GM21367 (cell line): ENCODE data around the gene TMPRSS13.
"Not testable (repeated sequence)": the region's sequence is repeated elsewhere in the genome, so short reads cannot be mapped to it uniquely, and the experiment has no call there.

Source experiments
- ATAC-seq: cut with Tn5 transposase; IDR thresholded peaks from one replicate; pipeline ENCODE4 v1.9.1; 2021; ENCODE audit not compliant: unreplicated experiment

Gene TMPRSS13

GRCh38 chr11:117950993-117951961, 22.1 kb upstream of the TMPRSS13 start:
- no peak for ATAC-seq

- ATAC-seq = no peak
Measured at GRCh38 chr11:117950301-117950700, 21.1 kb upstream of the TMPRSS13 start.

GRCh38 chr11:117949062-117949461, 19.9 kb upstream of the TMPRSS13 start:
- no peak for ATAC-seq

GRCh38 chr11:117948466-117948865, 19.3 kb upstream of the TMPRSS13 start:
- ATAC-seq = not testable (repeated sequence)

GRCh38 chr11:117947751-117948150, 18.5 kb upstream of the TMPRSS13 start:
- not testable (repeated sequence) for ATAC-seq

- no peak for ATAC-seq
Measured at GRCh38 chr11:117946842-117947526, 17.8 kb upstream of the TMPRSS13 start.

- no peak for ATAC-seq
Measured at GRCh38 chr11:117946156-117946841, 17.1 kb upstream of the TMPRSS13 start.

GRCh38 chr11:117945047-117945810, 16.0 kb upstream of the TMPRSS13 start:
- no peak for ATAC-seq

- ATAC-seq = no peak
Measured at GRCh38 chr11:117944554-117944953, 15.4 kb upstream of the TMPRSS13 start.

GRCh38 chr11:117941976-117942654, 12.9 kb upstream of the TMPRSS13 start:
- no peak for ATAC-seq

- ATAC-seq = no peak
Measured at GRCh38 chr11:117941163-117941707, 12.0 kb upstream of the TMPRSS13 start.

- ATAC-seq = no peak
Measured at GRCh38 chr11:117940736-117941135, 11.5 kb upstream of the TMPRSS13 start.

- ATAC-seq = no peak
Measured at GRCh38 chr11:117936973-117937372, 7.8 kb upstream of the TMPRSS13 start.

- ATAC-seq = no peak
Measured at GRCh38 chr11:117934526-117935307, 5.5 kb upstream of the TMPRSS13 start.

GRCh38 chr11:117933930-117934329, 4.7 kb upstream of the TMPRSS13 start:
- no peak for ATAC-seq

GRCh38 chr11:117933475-117933874, 4.3 kb upstream of the TMPRSS13 start:
- no peak for ATAC-seq

- ATAC-seq = no peak
Measured at GRCh38 chr11:117932947-117933346, 3.7 kb upstream of the TMPRSS13 start.

GRCh38 chr11:117932426-117932825, 3.2 kb upstream of the TMPRSS13 start:
- no peak for ATAC-seq

- no peak for ATAC-seq
Measured at GRCh38 chr11:117931971-117932370, 2.8 kb upstream of the TMPRSS13 start.
